ENCODE measurements around the gene PRELID3B.

The PRELID3B gene

GRCh38 chr20:59082077-59082740 is 39.6 kb upstream of the PRELID3B start:
- POLR2A ChIA-PET, result no interaction called here

GRCh38 chr20:59081036-59081435 is 38.5 kb upstream of the PRELID3B start:
- ChIA-PET CTCF (interaction anchor here (1.1 kb wide), 2 partner anchors 124 to 211 kb away, joined by 3 read pairs; no protein-coding TSS in a partner anchor), POLR2A (no interaction called here)
- DNase-seq (ENCODE audit: extremely low spot score), result no peak
- no peak for TF ChIP-seq CTCF (IDR thresholded peaks at IDR 0.05; ENCODE audit: control extremely low read depth, extremely low read depth, low read depth, missing control alignments)

More at GRCh38 chr20:59082077-59082740, 39.6 kb upstream of the PRELID3B start:
- CTCF ChIA-PET, result interaction anchor here (0.8 to 3.0 kb wide), 6 partner anchors 9 to 212 kb away, joined by 3 to 27 read pairs (median 3); no protein-coding TSS in a partner anchor
- TF ChIP-seq CTCF (IDR thresholded peaks at IDR 0.05; ENCODE audit: control extremely low read depth, extremely low read depth, low read depth, missing control alignments), result no peak
- no peak for DNase-seq (ENCODE audit: extremely low spot score)

- ChIA-PET POLR2A (no interaction called here), CTCF (no interaction called here)
- DNase-seq (ENCODE audit: extremely low spot score), result no peak
- TF ChIP-seq CTCF (IDR thresholded peaks at IDR 0.05; ENCODE audit: control extremely low read depth, extremely low read depth, low read depth, missing control alignments), result no peak
These were observed 35.6 kb upstream of the PRELID3B start for GRCh38 chr20:59078231-59078630.

GRCh38 chr20:59077705-59078104 is 35.1 kb upstream of the PRELID3B start:
- TF ChIP-seq CTCF (IDR thresholded peaks at IDR 0.05; ENCODE audit: control extremely low read depth, extremely low read depth, low read depth, missing control alignments), result no peak
- POLR2A ChIA-PET, result no interaction called here
- CTCF ChIA-PET, result no interaction called here
- DNase-seq (ENCODE audit: extremely low spot score), result no peak

GRCh38 chr20:59075934-59076508 is 33.4 kb upstream of the PRELID3B start:
- CTCF ChIA-PET, result interaction anchor here (1.4 kb wide), 1 partner anchor 12 kb away, joined by 5 read pairs; no protein-coding TSS in a partner anchor

GRCh38 chr20:59074456-59074855 is 31.9 kb upstream of the PRELID3B start:
- CTCF ChIA-PET, result interaction anchor here (2.6 kb wide), 1 partner anchor 13 kb away, joined by 10 read pairs; no protein-coding TSS in a partner anchor
- POLR2A ChIA-PET, result no interaction called here
- no peak for TF ChIP-seq CTCF (IDR thresholded peaks at IDR 0.05; ENCODE audit: control extremely low read depth, extremely low read depth, low read depth, missing control alignments)
- no peak for DNase-seq (ENCODE audit: extremely low spot score)

More at GRCh38 chr20:59075934-59076508, 33.4 kb upstream of the PRELID3B start:
- no peak for DNase-seq (ENCODE audit: extremely low spot score)
- POLR2A ChIA-PET, result no interaction called here
- TF ChIP-seq CTCF (IDR thresholded peaks at IDR 0.05; ENCODE audit: control extremely low read depth, extremely low read depth, low read depth, missing control alignments), result no peak
